Activated CD8-positive, alpha-beta T cell treated with anti-CD3 and anti-CD28 coated beads for 36 hours (primary cell): Measurements from ENCODE around the gene SERPINE1. TPM values are rescaled to one million over a fixed set of nuclear protein-coding genes. Genes with fewer than 3 reads are reported as not detected.
A peak's percentile ranks its signal among the peaks of the same experiment; 100 is the strongest.

Experiments
- ATAC-seq: fragments of 200-7000 bp; cut with Tn5 transposase; one replicate; pipeline ENCODE4 v1.10.0; 2021; ENCODE audit warnings: mild to moderate bottlenecking, moderate library complexity
- CTCF ChIA-PET: fragments of 350-600 bp; sonication (Branson Sonifier 250); formaldehyde crosslinking; loops from one replicate; lab custom pipeline; 2021; ENCODE audit warnings: antibody characterized with exemption; lab: Charles Lee
- POLR2A ChIA-PET: fragments of 350-600 bp; sonication (Branson Sonifier 250); formaldehyde crosslinking; loops from one replicate; lab custom pipeline; 2021; ENCODE audit warnings: antibody characterized with exemption; lab: Charles Lee
- DNase-seq: peaks from one replicate; pipeline ENCODE4 v3.0.0-alpha.2; 2020
- H3K27ac Mint-ChIP-seq: one replicate; pipeline ENCODE4 v1.8.0; 2021; ENCODE audit warnings: mild to moderate bottlenecking, mixed read lengths
- H3K27me3 Mint-ChIP-seq: one replicate; pipeline ENCODE4 v1.8.0; 2021; ENCODE audit warnings: mixed read lengths
- H3K36me3 Mint-ChIP-seq: one replicate; pipeline ENCODE4 v1.8.0; 2021; ENCODE audit warnings: low read depth, mixed read lengths
- H3K4me1 Mint-ChIP-seq: one replicate; pipeline ENCODE4 v1.8.0; 2021; ENCODE audit warnings: low read depth, mixed read lengths
- H3K4me3 Mint-ChIP-seq: one replicate; pipeline ENCODE4 v1.8.0; 2021; ENCODE audit warnings: mild to moderate bottlenecking, moderate library complexity, mixed read lengths
- H3K9me3 Mint-ChIP-seq: one replicate; pipeline ENCODE4 v1.8.0; 2021; ENCODE audit warnings: mixed read lengths
- CTCF ChIP-seq: fragments of 200-600 bp; IDR thresholded peaks from one replicate; pipeline ENCODE4 v1.8.0; 2022; ENCODE audit warnings: antibody characterized with exemption, mild to moderate bottlenecking
- intact Hi-C: fragments of 100-400 bp; cut with micrococcal nuclease; formaldehyde crosslinking; loops from one replicate; pipeline ENCODE4 v1.10.0; 2022
- total RNA-seq, 2 experiments: library from RNA; stranded (reverse); gene quantifications; one replicate each; pipeline ENCODE4 v1.2.3, GENCODE V29; 2021

SERPINE1 gene
- total RNA-seq, 2 experiments from 2014 or later: 1.2 to 1.3 TPM

- peak; percentile 5 for ATAC-seq
- H3K9me3 Mint-ChIP-seq: no peaks in the 10 kb centered on the region
- H3K36me3 Mint-ChIP-seq: no peaks in the 10 kb centered on the region
- ChIA-PET POLR2A (interaction anchor here (1.6 to 2.1 kb wide), 2 partner anchors 12 to 27 kb away, joined by 3 to 5 read pairs; no protein-coding TSS in a partner anchor), CTCF (interaction anchor here (0.9 to 7.7 kb wide), 8 partner anchors 9 to 108 kb away, joined by 3 to 56 read pairs (median 6); partner anchors contain the start of gene VGF)
- TF ChIP-seq CTCF: no peak
- intact Hi-C loops: no loop called here
- peaks cover 43% of the 10 kb centered on the region for H3K4me1 Mint-ChIP-seq
- no peak overlapping the region for H3K27ac Mint-ChIP-seq
- peak overlapping the region; percentile 54 for H3K4me3 Mint-ChIP-seq
- peaks cover 74% of the 10 kb centered on the region for H3K27me3 Mint-ChIP-seq
- no peak for DNase-seq
Measured at GRCh38 chr7:101174322-101174854, 47.5 kb downstream of the SERPINE1 start.

DNA sequence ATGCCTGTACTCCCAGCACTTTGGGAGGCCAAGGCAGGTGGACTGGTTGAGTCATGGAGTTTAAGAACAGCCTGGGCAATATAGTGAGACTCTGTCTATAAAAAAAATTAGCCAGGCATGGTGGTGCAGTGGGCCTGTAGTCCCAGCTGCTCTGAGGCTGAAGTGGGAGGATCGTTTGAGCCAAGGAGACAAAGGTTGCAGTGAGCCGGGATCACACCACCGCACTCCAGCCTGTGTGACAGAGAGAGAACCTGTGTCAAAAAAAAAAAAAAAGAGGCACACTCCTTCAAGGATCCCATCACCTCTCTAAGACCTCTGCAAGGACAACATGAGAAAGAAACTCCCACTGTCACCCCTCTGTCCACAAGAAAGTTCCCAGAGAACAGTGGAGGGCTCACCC is 48.8 kb downstream of the SERPINE1 start:
- DNase-seq: no peak
- ChIA-PET CTCF (interaction anchor here (5.5 to 7.7 kb wide), 2 partner anchors 16 to 32 kb away, joined by 40 to 56 read pairs; no protein-coding TSS in a partner anchor), POLR2A (no interaction called here)
- H3K4me3 Mint-ChIP-seq: no peak overlapping the region
- H3K27ac Mint-ChIP-seq: no peak overlapping the region
- H3K36me3 Mint-ChIP-seq: no peaks in the 10 kb centered on the region
- no peaks in the 10 kb centered on the region for H3K9me3 Mint-ChIP-seq
- peaks cover 64% of the 10 kb centered on the region for H3K27me3 Mint-ChIP-seq
- H3K4me1 Mint-ChIP-seq: peaks cover 36% of the 10 kb centered on the region
- no peak for ATAC-seq
- TF ChIP-seq CTCF: no peak
- intact Hi-C loops: no loop called here

DNA sequence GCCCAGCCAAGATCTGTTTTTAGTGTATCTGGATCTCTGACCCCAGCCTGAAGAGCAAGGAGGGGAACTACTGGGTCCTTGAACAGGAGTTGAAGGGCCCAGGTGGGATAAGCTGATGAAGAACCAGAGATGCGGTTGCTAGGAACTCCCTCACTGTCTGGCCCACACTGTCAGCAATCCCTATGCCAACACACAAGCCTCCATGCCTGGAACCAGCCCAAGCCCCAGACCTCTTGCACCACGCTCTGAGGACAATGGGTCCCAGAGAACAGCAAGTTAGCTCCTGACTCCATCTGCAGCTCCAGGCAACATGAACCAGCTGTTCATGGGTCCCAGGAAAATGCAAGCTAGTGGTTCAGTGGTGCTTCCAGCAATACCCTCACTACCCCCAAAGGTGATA is 50.7 kb downstream of the SERPINE1 start:
- CTCF ChIA-PET: interaction anchor here (1.2 to 7.7 kb wide), 3 partner anchors 14 to 100 kb away, joined by 3 to 56 read pairs (median 40); no protein-coding TSS in a partner anchor
- Mint-ChIP-seq H3K9me3 (no peaks in the 10 kb centered on the region), H3K36me3 (no peaks in the 10 kb centered on the region), H3K27me3 (peaks cover 62% of the 10 kb centered on the region), H3K4me1 (peaks cover 23% of the 10 kb centered on the region), H3K4me3 (no peak overlapping the region), H3K27ac (no peak overlapping the region)
- no peak for DNase-seq
- no peak for ATAC-seq
- POLR2A ChIA-PET: interaction anchor here (1.2 kb wide), 1 partner anchor 10 kb away, joined by 4 read pairs; no protein-coding TSS in a partner anchor
- TF ChIP-seq CTCF: no peak
- intact Hi-C loops: no loop called here

DNA sequence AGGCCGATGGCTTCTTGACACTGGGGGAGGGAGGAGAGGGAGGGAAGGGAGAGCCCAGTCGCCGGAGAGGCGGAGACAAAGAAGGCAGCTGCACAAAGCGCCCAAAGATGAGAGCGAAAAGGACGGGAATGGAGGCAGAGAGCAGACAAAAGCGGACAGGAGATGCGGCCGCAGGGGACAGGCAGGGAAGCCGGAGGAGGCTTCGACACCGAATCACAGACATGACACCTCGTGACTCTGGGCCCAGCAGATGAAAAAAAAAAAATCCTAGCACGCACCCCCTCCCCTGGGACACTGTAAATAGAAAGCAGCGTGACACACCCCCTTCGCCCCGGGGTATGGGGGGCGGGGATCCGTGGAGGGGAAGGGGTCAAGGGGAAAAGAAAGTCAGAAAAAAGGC is 52.2 kb downstream of the SERPINE1 start:
- Mint-ChIP-seq H3K4me1 (peaks cover 11% of the 10 kb centered on the region), H3K27me3 (peaks cover 57% of the 10 kb centered on the region), H3K27ac (no peak overlapping the region), H3K9me3 (no peaks in the 10 kb centered on the region), H3K4me3 (no peak overlapping the region), H3K36me3 (no peaks in the 10 kb centered on the region)
- no peak for TF ChIP-seq CTCF
- ATAC-seq (no peak), DNase-seq (no peak)
- intact Hi-C loops: no loop called here
- ChIA-PET CTCF (interaction anchor here (7.7 kb wide), 1 partner anchor 13 kb away, joined by 56 read pairs; no protein-coding TSS in a partner anchor), POLR2A (interaction anchor here (1.2 kb wide), 1 partner anchor 12 kb away, joined by 3 read pairs; no protein-coding TSS in a partner anchor)

- intact Hi-C loops: no loop called here
- ATAC-seq (no peak), DNase-seq (no peak)
- Mint-ChIP-seq H3K4me3 (no peak overlapping the region), H3K27ac (no peak overlapping the region), H3K4me1 (peaks cover 10% of the 10 kb centered on the region), H3K36me3 (no peaks in the 10 kb centered on the region), H3K27me3 (peaks cover 52% of the 10 kb centered on the region), H3K9me3 (no peaks in the 10 kb centered on the region)
- no peak for TF ChIP-seq CTCF
- ChIA-PET CTCF (interaction anchor here (0.8 to 7.7 kb wide), 2 partner anchors 12 to 136 kb away, joined by 3 to 56 read pairs; no protein-coding TSS in a partner anchor), POLR2A (interaction anchor here (0.6 kb wide), 1 partner anchor 21 kb away, joined by 3 read pairs; no protein-coding TSS in a partner anchor)
Measured at GRCh38 chr7:101179713-101180112, 52.8 kb downstream of the SERPINE1 start.
